ENCODE results near the gene TIMM9.
"Not testable (repeated sequence)": the region's sequence is repeated elsewhere in the genome, so short reads cannot be mapped to it uniquely, and the experiment has no call there.

TIMM9 gene

DNA sequence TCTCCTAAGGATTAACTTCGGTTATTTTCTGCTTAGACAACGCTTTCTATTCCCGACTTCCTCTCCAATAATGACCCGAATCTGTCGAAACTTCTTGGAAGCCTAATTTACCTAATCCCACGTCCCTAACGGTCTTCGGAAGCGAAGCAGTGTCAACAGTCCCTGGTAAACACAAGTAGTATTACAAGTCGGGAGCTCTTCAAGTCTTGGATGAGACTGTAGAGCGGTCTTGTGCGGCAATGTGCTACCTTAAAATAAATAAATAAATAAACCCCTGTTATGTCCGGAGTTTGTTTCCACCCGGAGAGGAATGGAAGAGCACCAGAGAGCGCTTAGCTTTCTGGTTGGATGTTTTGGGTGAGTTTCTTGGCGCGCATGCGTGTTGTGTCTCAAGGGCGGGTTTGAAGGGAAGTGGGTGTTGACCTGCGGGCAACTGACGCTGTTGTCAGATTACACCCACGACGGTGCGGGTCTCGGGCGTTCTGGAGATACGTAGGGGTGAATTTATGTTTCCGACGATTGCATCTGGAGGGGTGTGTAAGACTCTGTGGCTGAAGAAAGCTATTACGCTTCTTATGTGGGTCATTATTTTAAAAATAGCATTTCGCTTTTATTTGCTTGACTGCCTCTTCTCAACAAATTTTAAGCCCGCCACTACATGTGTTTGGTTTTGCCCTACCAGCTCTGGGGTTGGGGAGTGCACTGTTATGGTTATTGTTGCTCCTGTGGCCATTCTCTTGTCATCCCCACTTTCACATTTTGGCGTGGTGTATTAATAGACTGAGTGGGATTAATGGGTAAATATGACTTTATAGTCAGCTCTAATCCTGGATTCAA is at the start of gene TIMM9, which contains the start of gene KIAA0586:
Gene TIMM9 (minus strand): TSS at position 251 of the 837 bp plus-strand sequence. CDS start 15,586 bp downstream, outside the sequence.
Gene KIAA0586 (plus strand): TSS at position 439 of the 837 bp plus-strand sequence. CDS start 546 bp downstream, outside the sequence.
- peak; percentile 95 for DNase-seq

- DNase-seq, result no peak
Observed at GRCh38 chr14:58476320-58476719, 49.0 kb upstream of the TIMM9 start.

- DNase-seq, result no peak
Observed at GRCh38 chr14:58469309-58469708, 42.0 kb upstream of the TIMM9 start.

GRCh38 chr14:58467575-58467974 is 40.2 kb upstream of the TIMM9 start:
- DNase-seq, result no peak

- no peak for DNase-seq
Observed at GRCh38 chr14:58466459-58466858, 39.1 kb upstream of the TIMM9 start.

DNA sequence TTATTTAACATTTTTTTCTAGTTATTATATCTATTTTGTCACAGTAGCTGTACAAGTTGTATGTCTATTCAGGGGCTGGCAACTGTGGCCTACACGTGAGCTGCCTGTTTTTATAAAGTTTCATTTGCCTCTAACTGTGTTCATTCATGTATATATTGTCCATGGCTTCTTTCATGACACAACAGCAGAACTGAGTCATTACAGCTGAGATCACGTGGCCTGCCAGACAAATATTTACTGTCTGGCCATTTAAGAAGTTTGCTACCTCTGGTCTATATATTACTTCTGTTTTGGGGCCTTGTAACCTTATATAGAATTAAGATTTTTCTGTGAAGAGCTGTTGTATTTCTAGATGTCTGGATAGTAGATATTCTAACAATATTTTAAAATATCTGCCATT is 38.1 kb upstream of the TIMM9 start:
- DNase-seq, result no peak

DNA sequence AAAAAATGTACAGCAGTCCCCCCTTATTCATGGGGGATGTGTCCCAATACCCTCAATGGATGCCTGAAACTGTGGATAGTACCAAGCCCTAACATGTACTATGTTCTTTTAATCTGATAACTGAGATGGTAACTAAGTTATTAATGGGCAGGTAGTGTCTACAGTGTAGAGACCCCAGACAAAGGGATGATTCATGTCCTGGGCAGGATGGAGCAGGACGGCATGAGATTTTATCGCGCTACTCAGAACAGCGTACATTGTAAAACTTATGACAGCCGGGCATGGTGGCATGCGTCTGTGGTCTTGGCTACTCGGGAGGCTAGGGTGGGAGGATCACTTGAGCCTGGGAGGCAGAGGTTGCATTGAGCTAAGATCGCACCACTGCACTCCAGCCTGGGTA is 37.3 kb upstream of the TIMM9 start:
- DNase-seq, result no peak

GRCh38 chr14:58463147-58463546 is 35.8 kb upstream of the TIMM9 start:
- no peak for DNase-seq

- DNase-seq, result no peak
Observed at GRCh38 chr14:58460772-58461171, 33.4 kb upstream of the TIMM9 start.

DNA sequence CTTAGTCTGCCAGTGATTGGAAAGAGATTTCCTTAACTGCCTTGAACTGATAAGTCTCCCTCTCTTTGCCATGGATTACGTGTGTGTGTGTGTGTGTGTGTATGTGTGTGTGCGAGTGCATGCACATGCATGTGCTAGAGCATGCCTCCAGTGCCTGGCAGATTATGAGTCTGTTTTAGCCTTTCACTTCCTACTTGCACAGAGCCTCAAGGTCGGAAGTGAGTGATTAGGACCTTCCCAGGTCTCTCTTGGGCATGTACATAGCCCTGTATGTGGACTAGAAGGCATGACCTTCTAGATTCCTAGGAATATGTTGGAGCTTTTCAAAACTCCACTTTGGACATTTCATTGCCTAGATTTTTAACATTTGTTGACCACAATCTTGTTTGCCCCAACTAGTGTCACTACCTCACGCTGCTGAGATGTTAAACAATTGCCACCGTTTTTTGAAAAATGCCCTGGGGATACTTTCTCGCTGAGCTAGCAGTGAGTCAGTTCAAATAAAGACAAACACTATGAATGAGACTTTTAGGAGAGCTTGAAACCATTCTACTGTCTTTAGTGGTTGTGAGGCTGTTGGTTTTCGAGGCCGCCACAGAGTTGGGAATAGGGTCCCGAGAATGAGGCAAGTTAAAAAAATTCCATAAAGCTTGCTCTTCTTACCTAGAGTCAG is 28.4 kb upstream of the TIMM9 start:
- no peak for DNase-seq

GRCh38 chr14:58444627-58445026 is 17.3 kb upstream of the TIMM9 start:
- DNase-seq, result no peak

GRCh38 chr14:58439476-58439875 is 12.1 kb upstream of the TIMM9 start:
- no peak for DNase-seq

DNA sequence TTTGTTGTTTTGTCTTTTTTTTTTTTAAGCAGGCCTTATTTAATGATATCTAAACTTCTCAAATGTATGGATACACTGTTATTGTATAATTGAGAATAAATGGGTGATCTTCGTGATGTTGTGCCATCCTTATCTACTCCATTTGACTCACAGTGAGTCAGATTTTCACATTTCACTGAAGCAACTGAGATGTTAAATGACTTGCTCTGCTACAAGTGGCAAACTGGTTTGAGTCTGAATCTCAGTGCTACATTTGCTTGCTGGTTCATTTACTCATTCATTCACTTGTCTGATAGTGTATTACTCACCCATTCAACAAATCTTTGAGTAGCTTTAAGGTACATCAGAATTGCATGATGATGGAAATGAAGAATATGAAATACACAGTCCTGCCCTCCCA is 2.8 kb upstream of the TIMM9 start:
- DNase-seq, result no peak

- peak; percentile 20 for DNase-seq
Observed at GRCh38 chr14:58428118-58428683, 870 bp upstream of the TIMM9 start.

DNA sequence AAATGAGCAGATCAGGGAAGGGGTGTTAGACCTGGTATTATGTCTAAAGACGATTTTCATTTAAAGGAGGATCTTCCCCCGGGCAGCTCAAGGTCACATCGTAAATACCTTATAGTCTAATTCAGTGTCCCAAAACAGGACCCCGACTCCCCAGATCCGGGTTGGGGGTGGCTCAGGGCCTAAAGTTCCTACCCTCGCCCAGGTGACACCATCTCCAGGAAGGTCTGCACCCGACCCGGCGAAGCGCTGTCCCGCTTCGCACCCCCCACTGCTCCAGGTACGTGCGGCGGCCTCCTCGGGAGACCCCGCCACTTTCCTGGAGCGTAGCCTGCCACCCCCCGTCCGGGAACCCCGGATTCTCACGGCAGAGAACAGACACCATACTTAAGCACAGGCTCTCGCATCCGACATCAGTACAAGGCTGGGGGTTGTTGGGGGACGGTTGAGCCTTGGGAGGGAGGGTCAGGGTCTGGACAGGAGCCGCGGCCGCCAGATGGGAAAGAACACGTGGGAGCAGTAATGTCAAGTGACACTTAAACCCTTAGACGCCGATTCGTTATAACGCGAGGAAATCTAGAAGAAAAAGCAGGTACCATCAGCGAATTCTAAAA is 556 bp downstream of the TIMM9 start:
- DNase-seq, result peak; percentile 91

DNA sequence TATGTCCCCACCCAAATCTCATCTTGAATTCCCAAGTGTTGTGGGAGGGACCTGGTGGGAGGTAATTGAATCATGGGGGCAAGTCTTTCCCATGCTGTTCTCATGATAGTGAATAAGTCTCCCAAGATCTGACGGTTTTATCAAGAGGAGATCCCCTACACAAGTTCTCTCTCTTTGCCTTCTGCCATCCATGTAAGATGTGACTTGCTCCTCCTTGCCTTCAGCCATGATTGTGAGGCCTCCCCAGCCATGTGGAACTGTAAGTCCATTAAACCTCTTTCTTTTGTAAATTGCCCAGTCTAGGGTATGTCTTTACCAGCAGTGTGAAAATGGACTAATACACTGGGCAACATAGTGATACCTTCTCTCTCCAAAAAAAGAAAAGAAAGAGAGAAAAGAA is 10.4 kb downstream of the TIMM9 start:
- DNase-seq, result not testable (repeated sequence)

GRCh38 chr14:58415636-58416547 is 11.4 kb downstream of the TIMM9 start:
- DNase-seq, result no peak

- DNase-seq, result no peak
Observed at GRCh38 chr14:58414845-58415244, 12.5 kb downstream of the TIMM9 start.

DNA sequence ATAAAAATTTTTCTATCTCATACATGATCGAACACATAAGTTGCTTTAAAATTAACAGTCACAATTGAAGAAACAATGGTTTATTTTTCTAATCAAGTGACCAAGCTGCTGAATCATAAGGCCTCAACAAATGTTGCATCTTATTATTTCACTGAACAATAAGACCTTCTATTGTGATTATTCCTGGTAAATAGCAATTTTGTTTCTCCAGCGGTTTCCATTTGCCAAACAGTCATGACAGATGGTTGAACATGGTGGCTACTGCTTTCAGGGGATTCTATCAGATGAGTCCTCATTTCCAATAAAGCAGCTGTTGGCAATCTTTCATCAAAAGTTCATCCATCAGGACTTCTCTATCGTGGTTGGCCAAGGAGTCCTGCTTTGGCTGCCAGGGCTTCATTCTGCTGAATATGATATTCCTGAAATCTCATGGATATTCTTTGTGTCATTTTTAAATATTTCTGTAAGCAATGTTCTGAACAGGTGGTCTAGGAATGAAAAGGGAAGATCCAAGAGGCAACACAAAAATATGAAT is 18.6 kb downstream of the TIMM9 start:
- DNase-seq, result peak; percentile 62

- no peak for DNase-seq
Observed at GRCh38 chr14:58401587-58401986, 25.7 kb downstream of the TIMM9 start.

- DNase-seq, result no peak
Observed at GRCh38 chr14:58398895-58399294, 28.4 kb downstream of the TIMM9 start.

GRCh38 chr14:58398495-58398894 is 28.8 kb downstream of the TIMM9 start:
- no peak for DNase-seq
